Measurements from ENCODE around the gene RRP36.

DNA sequence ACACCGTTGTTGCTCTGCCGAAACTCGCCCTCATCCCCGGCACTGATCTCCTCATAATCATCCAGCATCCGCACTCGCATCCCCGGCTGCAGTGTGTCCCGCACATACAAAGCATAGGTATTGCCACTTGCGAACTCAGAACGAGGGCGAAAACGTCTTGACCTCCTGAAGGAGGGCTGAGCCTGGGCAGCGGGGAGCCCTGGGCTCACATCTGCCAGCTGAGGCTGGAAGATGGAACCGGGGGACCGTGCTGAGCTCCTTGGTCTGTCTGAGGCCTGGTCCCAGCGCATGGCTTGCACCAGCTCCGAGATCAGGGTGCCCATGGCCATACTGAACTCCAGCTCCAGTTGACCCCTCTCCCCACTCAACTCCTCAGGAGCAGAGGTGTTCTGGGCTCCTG is 29.6 kb downstream of the RRP36 start:
- TF ChIP-seq EZH2 (IDR thresholded peaks at IDR 0.05) (no peak), POLR2AphosphoS5 (IDR thresholded peaks at IDR 0.05; ENCODE audit: borderline replicate concordance, low read depth, low read length) (no peak)

All from SK-N-MC (cell line).